GM21423 (cell line): Measurements from ENCODE around the gene RPS6KA4.

Experiments
- ATAC-seq: cut with Tn5 transposase; IDR thresholded peaks from one replicate; pipeline ENCODE4 v1.9.1; 2021; ENCODE audit warnings: mild to moderate bottlenecking, moderate library complexity; ENCODE audit not compliant: unreplicated experiment

The RPS6KA4 gene

DNA sequence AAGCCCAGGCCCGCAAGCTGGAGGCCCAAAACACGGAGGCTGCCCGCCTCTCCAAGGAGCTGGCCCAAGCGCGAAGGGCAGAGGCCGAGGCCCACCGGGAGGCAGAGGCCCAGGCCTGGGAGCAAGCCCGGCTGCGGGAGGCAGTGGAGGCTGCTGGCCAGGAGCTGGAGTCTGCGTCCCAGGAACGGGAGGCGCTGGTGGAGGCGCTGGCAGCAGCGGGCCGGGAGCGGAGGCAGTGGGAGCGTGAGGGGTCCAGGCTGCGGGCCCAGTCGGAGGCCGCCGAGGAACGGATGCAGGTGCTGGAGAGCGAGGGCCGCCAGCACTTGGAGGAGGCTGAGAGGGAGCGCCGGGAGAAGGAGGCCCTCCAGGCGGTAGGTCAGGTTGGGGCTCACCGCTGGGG is 14.2 kb upstream of the RPS6KA4 start:
- ATAC-seq, result no peak

DNA sequence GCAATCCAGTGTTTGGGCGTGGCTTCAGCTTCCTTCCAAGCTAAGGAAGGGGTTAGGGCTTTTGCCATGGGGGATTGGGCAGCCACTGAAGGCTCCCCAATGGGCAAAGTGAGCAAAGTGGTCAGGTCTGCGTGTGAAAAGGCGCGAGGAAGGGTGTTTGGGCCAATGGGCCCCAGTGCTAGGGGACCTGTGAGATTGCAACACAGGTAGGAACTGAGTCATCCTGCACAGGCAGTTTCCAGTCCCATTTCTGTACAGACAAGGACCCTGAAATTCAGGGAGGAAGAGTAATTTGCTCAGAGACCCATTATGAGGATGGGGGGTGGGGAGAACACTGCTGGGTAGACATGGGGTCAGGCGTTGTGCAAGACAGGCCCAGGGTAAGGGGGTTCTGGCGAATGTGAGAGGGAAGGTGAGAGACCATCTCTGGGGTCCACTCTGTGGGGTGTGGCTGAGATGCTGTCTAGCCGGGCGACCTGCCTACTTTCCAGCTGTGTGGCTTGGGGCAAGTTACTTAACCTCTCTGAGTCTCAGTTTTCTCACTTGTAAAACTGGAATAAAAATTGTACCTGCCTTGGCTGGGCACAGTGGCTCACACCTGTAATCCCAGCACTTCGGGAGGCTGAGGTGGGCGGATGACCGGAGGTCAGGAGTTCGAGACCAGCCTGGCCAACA is 11.6 kb upstream of the RPS6KA4 start:
- no peak for ATAC-seq

DNA sequence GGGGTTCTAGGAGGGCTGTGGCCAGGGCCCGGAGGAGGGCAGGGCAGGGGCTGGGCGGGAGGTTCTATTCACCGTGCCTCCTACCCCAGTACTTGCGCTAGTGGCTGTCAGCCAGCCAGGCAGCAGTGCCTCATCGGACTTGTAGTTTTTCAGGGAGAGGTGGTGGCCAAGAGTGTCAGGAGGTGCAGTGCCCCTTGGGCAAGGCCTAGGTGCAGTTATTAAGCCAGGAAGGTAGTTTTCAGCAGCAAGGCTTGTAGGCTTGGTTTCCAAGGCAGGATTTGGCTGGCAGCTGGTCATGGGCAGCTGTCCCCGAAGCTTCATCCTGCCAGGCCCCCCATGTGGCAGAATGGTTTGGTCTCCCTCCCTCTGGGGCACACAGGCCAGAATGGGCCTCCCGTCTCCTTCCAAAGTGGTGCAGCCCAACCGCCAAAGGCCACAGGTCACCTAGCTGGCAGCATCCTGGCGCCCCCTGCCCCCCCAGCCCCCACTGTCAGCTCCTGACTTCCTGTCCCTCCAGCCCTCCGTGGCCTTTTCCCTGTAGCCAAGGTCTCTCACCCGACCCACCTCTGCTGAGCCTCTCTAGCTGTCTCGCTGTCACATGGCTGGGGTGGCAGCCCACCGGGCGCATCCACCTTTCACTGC is 10.5 kb upstream of the RPS6KA4 start:
- ATAC-seq, result no peak

DNA sequence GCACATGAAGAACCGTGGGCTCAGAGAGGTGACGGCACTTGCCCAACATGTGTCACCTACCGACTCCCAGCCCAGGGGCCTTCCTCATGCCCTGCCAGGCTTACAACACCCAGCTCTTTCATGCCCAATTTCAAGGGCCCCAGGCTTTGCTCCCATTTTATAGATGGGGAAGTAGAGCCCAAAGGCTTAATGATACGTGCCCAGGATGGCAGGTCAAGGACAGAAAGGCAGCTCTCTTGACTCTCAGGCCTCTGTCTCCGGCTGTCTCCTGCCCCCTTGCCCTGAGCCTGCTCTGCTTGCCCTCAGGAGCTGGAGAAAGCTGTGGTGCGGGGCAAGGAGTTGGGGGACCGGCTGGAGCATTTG is 10.0 kb upstream of the RPS6KA4 start:
- no peak for ATAC-seq

DNA sequence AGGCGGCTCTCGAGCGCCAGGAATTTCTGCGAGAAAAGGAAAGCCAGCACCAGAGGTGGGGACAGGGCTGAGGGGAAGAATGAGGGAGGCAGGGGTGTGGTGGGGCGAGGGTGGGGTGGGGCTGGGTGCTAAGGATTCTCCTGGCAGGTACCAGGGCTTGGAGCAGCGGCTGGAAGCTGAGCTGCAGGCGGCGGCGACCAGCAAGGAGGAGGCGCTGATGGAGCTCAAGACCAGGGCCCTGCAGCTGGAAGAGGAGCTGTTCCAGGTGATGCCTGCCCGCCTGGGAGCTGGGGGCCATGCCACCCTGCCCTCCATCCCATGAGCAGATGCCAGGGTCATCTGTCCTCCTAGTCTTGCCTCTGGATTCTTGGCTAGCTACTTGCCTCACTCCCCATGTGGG is 9.6 kb upstream of the RPS6KA4 start:
- ATAC-seq, result no peak

DNA sequence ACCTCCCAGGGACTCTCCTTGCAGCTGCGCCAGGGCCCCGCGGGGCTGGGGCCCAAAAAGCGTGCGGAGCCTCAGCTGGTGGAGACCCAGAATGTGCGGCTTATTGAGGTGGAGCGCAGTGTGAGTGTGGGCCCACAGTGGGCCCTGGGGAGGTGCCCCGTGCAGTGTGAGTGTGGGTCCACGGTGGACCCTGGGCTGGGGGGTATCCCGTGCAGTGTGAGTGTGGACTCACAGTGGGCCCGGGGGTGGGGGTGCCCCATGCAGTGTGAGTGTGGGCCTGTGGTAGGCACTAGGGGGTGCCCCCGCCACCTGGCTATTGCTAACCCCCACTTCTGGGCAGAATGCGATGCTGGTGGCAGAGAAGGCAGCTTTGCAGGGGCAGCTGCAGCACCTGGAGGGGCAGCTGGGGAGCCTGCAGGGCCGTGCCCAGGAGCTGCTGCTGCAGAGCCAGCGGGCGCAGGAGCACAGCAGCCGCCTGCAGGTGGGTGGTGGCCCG is 7.8 kb upstream of the RPS6KA4 start:
- ATAC-seq, result no peak

DNA sequence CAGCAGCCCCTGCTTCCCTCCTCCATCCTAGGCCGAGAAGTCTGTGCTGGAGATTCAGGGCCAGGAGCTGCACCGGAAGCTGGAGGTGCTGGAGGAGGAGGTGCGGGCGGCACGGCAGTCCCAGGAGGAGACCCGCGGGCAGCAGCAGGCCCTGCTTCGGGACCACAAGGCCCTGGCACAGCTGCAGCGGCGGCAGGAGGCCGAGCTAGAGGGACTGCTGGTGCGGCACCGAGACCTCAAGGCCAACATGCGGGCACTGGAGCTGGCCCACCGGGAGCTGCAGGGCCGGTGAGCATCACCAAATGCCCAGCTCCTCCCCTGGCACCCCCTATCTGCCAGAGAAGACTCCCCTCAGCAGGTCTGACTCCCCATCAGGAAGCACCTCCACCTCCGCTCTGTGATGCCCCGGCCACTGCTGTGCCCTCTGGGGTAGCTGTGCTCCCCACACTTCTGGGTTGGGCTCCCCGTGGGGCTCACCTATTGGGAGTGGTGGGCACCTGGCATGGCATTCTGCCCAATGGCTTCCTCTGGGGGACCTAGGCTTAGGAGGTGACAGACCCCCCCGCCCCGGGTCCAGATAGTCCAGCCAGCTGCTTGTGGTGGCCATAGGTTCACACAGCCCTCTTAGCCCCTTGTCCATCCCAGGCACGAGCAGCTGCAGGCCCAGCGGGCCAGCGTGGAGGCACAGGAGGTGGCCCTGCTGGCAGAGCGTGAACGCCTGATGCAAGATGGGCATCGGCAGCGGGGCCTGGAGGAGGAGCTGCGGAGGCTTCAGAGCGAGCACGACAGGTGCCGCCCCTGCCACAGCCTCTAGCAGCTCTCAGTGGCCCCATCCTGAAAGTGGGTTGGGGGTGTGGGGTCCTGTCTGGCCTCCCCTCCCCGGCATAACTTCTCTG is 6.6 kb upstream of the RPS6KA4 start:
- no peak for ATAC-seq

DNA sequence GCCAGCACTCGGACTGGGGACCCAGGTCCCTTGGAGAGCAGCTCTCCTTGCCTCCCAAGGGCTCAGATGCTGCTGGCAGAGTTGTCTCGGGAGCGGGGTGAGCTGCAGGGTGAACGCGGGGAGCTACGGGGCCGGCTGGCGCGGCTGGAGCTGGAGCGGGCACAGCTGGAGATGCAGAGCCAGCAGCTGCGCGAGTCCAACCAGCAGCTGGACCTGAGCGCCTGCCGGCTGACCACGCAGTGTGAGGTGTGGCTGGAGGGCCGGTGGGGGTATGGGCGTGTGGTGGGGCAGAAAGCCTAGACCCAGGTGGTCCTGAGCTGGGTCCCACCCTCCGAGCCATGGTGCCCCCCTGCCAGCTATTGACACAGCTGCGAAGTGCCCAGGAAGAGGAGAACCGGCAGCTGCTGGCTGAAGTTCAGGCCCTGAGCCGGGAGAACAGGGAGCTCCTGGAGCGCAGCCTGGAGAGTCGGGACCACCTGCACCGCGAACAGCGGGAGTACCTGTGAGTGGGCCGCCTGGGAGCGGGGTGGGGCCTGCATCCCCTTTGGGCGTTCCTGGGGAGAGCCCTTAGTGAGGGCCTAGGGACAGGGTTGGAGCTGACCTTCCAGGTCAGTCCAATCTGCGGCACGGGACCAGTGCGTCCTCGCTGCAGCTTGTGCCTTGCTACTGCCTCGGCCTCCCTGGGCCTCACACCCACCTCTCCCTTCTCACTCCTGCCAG is 5.8 kb upstream of the RPS6KA4 start:
- no peak for ATAC-seq

DNA sequence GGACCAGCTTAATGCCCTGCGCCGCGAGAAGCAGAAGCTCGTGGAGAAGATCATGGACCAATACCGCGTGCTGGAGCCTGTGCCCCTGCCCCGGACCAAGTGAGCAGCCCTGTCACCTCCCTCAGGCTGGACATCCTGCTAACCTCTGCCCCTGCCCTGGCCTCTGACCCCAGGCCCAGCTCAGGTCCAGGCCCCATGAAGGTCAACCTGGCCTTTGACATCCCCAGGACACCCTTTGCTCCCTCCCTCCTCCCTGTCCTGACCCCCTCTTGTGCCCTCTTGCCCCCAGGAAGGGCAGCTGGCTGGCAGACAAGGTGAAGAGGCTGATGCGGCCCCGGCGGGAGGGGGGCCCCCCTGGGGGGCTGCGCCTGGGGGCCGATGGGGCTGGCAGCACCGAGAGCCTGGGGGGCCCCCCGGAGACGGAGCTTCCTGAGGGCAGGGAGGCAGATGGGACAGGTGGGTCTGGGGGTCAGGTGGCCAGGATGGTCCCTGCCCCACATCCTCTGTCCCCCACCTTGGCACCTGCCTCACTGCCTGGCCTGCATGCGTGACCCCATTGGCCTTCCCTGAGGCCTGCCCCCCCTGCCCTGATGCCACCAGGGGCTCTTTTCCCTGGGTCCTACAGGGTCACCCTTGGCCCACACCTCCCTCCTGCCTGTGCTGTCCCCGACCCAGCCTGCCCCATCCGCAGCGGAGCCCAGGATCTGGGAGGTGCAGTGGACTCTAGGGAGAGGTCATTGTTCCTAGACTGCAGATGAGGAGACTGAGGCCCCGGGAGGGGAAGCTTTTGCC is 5.1 kb upstream of the RPS6KA4 start:
- ATAC-seq, result no peak

DNA sequence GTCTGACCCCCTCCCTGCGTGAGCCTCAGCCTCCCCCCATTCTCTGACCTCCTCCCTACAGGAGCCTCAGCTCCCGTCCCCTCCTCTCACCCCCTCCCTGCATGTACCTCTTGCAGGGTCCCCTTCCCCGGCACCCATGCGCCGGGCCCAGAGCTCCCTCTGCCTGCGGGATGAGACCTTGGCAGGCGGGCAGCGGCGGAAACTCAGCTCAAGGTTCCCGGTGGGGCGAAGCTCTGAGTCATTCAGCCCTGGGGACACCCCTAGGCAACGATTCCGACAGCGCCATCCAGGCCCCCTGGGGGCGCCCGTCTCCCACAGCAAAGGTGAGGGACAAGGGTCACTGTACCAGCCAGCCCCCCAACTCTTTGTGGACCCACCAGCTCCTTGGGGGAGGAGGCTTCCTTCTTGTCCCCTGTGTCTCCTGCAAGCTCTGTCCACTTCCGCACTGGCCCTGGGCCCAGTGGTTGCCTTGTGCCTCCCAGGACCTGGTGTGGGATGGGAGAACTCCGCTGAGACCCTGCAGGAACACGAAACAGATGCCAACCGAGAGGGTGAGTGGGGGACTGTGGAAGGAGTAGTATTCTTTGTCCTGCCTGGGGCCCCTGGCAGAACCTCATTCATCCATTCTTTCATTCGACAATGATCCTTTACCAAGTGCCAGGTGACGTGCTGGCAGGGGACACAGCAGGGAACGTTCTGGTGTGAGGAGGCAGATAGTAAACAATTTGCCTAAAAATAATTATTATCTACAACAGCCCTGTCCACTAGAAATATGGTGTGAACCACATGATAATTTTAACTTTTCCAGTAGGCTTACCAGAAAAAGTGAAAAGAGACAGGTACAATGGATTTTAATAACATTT is 3.7 kb upstream of the RPS6KA4 start:
- ATAC-seq, result no peak

DNA sequence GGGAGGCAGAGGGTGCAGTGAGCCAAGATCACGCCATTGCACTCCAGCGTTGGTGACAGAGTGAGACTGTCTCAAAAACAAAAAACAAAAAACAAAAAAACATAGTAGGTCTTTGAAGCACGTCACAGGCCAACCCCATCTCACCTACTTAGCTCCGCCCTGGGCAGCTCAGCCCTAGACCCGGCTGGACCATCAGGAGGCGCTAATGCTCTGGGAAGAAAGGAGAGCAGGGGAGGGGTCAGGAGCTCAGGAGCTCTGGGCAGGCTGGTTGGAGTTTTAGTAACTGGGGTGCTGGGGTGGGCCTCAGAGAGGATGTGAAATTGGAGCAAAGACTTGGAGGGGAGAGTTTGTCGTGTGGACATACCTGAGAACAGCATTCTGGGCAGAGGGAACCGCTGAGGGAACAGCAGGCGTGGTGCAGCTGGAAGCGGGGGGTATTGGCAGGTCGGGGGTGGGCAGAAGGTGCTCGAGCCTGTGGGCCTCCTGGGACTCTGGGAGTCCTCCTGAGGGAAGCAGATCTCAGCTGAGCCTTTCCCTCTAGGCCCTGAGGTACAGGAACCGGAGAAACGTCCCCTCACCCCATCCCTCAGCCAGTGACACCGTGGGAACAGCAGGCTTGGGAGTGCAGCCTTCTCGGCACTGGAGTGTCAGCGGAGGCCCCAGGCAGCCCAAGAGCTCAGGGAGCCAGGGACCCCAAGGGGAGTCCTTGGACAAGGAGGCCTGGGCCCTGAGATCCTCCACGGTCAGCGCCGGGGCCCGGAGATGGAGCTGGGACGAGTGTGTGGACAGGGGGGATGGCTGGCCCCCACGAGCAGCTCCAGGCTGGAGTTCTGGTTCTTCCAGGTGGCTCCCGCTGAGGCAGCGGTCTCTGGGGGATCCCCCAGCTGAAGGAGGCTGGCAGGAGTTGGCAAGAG is 2.2 kb upstream of the RPS6KA4 start:
- no peak for ATAC-seq

DNA sequence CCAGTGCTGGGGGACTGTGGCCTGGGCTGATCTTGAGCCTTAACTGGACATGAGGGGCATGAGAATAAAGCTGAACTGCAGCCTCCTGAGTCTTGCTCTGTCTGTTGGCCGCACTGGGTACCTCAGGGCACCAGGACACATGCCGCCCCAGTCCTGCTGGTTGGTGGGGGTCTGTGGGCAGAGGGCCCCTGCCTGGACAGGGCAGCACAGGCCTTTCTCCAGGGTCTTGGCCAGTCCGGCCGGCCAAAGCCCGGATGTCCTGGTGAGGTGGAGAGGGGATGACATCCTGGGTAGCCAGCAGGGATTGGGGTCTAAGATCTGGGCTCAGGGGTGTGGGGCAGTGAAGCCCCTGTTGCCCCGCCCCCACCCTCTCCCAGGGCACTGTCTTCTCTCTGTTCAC is 1.5 kb upstream of the RPS6KA4 start:
- ATAC-seq, result no peak

DNA sequence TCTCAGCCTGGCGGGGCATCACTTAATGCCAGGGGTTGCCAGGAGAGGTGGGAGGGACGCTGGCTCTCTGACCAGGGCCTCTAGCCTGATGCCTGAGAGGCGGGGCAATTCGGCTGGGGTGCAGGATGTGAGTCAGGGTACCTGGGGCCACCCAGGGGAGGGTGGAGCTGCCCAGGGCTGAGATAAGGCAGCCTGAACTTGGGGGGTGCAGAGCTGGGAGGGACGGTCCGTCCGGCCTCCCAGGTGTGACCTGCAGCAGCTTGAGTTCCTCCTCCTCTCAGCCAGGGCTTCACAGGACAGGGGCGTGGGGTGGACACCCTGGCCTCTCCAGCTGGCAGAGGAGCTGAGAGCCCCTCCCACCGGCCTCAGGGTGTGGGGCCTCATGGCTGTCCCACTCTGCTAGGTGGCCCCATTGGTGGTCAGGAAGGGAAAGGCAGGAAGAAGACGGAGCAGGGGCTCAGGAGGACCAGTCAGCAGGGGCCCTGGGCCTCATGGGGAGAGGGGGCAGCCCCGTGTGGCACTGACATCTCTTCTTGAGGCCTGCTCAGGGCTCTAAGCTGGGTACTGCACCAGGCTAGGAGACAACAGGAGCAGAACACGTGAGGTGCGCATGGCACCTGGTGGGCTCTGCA is 942 bp upstream of the RPS6KA4 start:
- no peak for ATAC-seq

DNA sequence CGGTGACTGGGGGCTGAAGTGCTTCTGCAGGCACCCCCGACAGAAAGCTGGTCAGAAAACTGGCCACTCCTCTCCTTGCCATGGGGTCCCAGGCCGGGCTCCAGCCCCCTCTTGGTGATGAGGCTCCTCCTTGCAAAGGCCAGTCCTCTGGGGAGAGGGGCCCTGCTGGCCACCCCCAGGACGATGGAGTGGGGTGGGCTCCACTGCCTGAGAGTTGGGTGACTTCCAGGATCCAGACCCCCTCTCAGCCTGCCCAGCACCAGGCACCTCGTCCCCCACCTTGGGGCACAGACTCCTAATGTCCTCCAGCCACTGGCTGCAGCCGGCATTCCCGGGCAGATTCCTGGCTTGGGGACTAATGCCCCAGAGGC is 441 bp upstream of the RPS6KA4 start:
- no peak for ATAC-seq

DNA sequence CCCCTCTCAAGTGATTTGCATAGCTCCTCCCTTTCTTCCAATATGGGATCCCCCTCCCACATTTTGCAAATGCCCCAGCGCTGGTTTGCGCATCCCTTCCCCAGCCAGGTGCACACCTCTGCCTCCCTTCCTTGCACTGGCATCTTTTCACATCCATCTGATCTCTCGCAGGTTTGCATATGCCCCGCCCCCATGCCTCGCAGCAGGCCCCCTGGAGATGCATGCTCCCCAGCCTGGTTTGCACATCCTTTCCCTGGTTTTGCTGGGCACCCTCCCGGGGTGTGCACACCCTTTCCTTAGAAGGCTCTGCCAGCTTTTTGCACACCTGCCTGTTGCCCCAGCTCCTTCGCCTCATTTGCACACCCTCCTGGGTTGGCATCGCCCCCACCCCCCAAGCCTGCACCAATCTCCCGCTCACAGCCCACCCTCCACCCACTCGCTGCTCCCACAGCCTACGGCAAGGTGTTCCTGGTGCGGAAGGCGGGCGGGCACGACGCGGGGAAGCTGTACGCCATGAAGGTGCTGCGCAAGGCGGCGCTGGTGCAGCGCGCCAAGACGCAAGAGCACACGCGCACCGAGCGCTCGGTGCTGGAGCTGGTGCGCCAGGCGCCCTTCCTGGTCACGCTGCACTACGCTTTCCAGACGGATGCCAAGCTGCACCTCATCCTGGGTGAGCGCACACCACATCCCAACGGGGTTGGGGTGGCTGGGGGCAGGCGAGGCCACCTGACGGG is 917 bp downstream of the RPS6KA4 start:
- ATAC-seq, result no peak

DNA sequence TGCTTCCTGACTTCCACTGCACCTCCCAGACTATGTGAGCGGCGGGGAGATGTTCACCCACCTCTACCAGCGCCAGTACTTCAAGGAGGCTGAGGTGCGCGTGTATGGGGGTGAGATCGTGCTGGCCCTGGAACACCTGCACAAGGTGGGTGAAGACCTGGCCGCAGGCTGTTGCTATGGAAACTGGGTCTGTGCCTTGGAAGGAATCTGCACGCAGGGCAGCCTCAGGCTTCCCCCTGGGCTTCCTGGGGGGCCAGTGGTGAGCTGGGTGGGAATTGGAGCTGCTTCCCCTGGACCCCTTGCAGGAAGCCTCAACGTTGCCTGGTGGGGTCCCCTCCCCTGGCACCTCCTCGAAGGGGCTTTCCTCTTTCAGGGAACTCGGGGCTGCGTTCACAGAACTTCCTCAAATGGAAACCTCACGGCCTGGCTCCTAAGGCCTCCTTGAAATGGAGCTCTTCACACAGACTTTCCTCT is 1.5 kb downstream of the RPS6KA4 start:
- no peak for ATAC-seq

DNA sequence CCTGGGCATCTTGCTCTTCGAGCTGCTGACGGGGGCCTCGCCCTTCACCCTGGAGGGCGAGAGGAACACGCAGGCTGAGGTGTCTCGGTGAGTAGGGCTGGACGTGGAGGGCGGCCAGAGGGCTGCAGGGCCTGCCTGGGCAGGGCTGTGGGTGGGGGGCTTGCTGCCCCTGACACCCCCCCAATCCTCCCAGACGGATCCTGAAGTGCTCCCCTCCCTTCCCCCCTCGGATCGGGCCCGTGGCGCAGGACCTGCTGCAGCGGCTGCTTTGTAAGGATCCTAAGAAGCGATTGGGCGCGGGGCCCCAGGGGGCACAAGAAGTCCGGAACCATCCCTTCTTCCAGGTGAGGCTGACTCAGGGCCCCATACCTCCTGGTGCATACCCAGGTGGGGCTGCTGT is 2.7 kb downstream of the RPS6KA4 start:
- ATAC-seq, result no peak
